Renal cortical epithelial cell (primary cell): Measurements from ENCODE around the gene TMEM38B. TPM values are rescaled to one million over a fixed set of nuclear protein-coding genes. Genes with fewer than 3 reads are reported as not detected.
"Not testable (repeated sequence)": the region's sequence is repeated elsewhere in the genome, so short reads cannot be mapped to it uniquely, and the experiment has no call there.

ENCODE experiments used
- DNase-seq: peaks from one replicate; pipeline ENCODE4 v3.0.0-alpha.2; 2011; ENCODE audit warnings: low read depth
- total RNA-seq: library from RNA; depleted of rRNA; stranded (reverse); fragments of >200 nt; gene quantifications from 2 replicates; pipeline ENCODE4 v1.2.3, GENCODE V29; 2014

The TMEM38B gene
- total RNA-seq, 1 donor from 2014 or later, result 12.6 TPM

DNA sequence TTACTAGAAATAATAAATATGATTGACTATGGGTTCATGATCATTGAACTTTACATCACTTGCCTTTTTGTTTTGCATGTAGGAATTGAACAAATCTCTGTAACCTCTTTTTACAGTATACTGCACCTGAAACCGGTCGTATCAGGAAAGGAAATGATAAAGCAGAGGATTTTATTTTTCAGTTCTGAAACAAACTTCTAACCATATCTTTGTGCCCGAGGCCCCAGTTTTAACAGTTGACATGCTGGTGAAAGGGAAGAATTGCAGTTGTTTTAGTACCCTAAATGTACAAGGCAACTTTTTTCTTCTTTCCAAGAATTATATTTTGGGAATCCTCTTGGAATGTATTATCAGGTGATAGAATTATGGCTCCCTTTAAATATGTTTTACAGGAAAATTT, 27.8 kb downstream of the TMEM38B start:
- DNase-seq, result no peak

DNA sequence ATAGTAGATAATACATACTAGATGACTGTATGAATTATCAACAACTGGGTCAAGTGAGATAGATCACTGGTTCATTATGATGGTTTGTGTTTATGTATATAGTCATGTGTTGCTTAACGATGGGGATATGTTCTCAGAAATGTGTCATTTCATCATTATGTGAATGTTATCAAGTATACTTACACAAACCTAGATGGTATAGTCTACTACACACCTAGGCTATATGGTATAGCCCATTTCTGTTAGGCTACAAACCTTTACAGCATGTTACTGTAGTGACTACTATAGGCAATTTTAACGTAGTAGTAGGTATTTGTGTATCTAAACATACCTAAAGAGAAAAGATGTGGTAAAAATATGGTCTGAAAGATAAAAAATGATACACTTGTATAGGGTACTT, 31.0 kb downstream of the TMEM38B start:
- DNase-seq, result no peak

DNA sequence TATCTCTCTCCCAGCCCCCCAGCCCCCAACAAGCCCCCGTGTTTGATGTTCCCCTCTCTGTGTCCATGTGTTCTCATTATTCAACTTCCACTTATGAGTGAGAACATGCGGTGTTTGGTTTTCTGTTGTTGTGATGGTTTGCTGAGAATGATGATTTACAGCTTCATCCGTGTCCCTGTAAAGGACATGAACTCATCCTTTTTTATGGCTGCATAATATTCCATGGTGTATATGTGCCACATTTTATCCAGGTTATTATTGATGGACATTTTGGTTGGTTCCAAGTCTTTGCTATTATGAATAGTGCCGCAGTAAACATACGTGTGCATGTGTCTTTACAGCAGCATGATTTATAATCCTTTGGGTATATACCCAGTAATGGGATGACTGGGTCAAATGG, 33.9 kb downstream of the TMEM38B start:
- DNase-seq, result not testable (repeated sequence)

DNA sequence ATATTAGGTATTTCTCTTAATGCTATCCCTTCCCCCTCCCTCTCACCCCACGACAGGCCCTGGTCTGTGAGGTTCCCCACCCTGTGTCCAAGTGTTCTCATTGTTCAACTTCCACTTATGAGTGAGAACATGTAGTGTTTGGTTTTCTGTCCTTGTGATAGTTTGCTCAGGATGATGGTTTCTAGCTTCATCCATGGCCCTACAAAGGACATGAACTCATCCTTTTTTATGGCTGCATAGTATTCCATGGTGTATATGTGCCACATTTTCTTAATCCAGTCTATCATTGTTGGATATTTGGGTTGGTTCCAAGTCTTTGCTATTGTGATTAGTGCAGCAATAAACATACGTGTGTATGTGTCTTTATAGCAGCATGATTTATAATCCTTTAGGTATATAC, 37.1 kb downstream of the TMEM38B start:
- not testable (repeated sequence) for DNase-seq

DNA sequence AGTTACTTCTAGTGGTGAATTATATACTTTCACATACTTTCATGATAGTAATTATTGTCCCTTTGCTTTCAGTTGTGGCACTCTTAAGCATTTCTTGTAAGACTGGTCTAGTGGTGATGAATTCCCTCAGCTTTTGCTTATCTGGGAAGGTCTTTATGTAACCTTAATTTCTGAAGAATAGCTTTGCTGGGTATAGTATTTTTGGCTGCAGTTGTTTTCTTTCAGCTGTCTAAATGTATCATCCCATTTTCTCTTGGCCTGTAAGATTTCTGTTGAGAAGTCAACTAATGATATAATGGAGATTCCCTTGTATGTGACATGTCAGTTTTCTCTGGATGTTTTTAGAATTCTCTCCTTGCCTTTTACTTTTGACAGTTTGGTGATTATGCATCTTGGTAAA, 41.0 kb downstream of the TMEM38B start:
- DNase-seq, result no peak

DNA sequence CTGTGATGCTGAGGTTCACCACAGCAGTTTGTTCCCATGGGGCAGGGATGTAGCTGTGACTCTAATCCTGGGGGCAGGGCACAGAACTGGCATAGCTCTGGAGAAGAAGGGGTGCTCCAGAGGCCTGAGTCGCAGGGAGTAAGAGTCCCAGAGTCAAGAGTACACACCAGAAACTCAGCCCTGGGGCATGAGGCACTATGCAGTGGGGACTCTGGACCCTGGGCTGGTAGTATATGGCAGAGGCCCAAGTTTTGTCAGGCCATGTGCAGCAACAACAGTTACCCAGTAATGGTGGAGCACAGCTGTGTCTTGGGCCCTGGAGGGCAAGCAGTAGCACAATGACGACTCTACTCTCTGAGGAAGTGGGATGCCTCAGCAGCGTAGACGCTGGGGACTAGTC, 42.9 kb downstream of the TMEM38B start:
- no peak for DNase-seq

DNA sequence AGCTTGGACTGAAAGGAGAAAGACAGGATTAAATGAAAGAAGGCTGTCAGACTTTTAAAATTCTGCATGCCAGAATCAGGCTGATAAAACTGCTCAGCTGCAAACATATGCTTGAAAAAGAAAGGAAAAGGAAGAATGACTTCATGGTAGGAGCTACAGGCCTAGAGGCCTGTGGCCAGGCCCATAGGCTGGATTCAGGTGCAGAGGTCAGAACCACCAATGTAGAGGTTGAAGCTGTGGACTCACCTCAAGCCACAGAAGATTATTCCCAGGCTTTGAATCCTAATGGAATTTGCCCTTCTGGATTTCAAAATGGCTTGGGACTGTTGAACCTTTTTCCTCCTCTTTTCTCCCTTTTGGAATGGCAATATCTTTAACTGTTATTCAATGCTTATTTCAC, 47.7 kb downstream of the TMEM38B start:
- peak; percentile 4 for DNase-seq

DNA sequence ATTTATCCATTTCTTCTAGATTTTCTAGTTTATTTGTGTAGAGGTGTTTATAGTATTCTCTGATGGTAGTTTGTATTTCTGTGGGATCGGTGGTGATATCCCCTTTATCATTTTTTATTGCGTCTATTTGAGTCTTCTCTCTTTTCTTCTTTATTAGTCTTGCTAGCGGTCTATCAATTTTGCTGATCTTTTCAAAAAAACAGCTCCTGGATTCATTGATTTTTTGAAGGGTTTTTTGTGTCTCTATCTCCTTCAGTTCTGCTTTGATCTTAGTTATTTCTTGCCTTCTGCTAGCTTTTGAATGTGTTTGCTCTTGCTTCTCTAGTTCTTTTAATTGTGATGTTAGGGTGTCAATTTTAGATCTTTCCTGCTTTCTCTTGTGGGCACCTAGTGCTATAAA, 53.0 kb downstream of the TMEM38B start:
- DNase-seq, result not testable (repeated sequence)

DNA sequence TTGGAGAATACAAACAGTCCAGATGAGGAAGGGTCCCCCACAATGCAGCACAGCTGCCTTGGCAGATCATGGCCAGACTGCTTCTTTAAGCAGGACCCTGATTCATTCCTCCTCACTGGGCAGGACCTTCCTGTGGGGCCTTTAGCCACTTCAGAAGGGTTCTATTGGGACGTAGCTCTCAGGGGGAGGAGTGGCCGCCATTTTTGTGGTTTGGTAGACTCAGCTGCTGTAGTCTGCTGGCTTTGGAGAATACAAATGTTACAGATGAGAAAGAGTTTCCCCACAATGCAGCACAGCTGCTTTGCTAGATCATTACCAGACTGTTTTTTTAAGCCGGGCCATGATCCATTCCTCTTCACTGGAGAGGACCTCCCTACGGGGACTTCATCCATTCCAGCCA, 57.4 kb downstream of the TMEM38B start:
- DNase-seq, result no peak

DNA sequence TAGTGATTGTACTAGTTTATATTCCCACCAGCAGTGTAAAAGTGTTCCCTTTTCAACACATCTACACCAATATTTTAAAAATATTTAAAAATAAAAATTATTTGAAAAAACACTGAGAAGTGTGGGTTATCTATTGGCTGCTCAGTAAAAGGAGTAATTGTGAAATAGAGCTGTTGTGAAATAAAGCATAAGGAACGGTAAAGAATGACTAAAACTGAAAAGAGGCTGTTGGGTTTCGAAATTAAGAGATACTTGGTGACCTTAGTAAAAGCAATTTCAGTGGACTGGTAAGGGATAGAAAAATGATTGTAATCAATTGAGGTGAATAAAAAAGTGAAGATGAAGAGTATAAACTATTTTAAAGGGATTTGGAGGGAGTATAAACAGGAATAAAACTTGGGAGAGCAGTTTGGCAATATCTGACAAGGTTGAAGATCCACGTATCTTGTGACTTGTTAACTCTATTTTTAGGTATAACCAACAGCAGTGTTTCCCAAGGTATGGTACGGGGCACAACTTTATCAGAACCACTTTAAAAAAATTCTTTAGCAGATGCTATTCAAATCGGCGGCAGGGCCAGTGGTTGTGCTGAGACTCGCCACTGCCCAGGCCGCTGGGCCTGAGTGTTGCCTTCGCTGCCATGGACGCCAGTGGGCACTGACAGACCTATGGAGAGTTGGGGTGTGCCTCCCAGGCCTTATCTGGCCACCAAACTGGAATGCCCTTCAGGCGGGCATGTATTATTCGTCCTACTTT, 63.3 kb downstream of the TMEM38B start:
- DNase-seq, result peak; percentile 2

DNA sequence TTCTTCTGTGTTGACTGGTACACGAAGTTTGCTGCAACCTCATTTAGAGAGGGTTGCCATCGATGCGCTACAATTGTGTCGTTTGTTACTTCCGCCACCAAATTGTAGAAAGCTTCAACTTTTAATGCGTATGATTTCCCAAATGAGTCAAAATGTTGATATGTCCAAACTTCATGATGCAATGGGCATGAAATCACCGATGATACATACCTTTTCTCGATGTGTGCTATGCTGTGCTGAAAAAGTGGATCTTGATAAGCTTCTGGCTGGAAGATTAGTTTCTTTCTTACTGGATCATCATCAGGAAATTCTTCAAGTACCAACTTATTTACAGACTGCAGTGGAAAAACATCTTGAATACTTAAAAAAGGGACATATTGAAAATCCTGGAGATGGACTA, 65.7 kb downstream of the TMEM38B start:
- no peak for DNase-seq

DNA sequence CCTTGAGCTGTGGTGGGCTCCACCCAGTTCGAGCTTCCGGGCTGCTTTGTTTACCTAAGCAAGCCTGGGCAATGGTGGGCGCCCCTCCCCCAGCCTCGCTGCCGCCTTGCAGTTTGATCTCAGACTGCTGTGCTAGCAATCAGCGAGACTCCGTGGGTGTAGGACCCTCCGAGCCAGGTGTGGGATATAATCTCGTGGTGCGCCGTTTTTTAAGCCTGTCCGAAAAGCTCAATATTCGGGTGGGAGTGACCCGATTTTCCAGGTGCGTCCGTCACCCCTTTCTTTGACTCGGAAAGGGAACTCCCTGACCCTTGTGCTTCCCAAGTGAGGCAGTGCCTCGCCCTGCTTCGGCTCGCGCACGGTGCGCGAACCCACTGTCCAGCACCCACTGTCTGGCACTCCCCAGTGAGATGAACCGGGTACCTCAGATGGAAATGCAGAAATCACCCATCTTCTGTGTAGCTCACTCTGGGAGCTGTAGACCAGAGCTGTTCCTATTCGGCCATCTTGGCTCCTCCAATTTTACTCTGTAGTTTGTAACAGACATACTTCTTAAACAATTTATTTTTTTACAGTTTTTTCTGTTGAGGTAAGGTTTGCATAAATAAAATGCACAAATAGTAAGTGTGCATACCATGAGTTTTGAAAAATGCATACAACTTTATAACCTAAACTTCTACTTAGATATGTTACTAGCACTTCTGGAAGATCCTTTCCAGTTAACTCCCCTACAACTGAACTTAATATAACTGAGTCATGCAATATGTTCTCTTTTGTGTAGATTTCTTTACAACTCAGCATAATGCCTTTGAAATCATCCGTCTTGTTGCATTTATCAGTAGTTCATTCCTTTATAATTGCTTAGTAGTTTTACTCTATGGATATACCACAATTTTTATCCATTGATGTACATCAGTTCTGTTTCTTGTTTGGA, 88.5 kb downstream of the TMEM38B start:
- DNase-seq, result not testable (repeated sequence)

DNA sequence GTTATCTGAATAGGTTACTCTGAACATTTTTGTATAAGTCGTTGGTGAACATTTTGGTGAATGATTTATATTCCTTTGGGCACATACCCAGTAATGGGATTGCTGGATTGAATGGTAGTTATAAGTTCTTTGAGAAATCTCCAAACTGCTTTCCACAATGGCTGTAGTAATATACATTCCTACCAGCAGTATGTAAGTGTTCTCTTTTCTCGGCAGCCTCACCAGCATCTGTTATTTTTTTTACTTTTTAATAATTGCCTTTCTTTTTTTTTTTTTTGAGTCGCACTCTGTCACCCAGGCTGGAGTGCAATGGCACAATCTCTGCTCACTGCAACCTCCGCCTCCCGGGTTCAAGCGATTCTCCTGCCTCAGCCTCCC, 89.1 kb downstream of the TMEM38B start:
- DNase-seq, result not testable (repeated sequence)

DNA sequence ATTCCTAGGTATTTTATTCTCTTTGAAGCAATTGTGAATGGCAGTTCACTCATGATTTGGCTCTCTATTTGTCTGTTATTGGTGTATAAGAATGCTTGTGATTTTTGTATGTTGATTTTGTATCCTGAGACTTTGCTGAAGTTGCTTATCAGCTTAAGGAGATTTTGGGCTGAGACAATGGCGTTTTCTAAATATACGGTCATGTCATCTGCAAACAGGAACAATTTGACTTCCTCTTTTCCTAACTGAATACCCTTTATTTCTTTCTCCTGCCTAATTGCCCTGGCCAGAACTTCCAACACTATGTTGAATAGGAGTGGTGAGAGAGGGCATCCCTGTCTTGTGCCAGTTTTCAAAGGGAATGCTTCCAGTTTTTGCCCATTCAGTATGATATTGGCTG, 92.5 kb downstream of the TMEM38B start:
- not testable (repeated sequence) for DNase-seq

DNA sequence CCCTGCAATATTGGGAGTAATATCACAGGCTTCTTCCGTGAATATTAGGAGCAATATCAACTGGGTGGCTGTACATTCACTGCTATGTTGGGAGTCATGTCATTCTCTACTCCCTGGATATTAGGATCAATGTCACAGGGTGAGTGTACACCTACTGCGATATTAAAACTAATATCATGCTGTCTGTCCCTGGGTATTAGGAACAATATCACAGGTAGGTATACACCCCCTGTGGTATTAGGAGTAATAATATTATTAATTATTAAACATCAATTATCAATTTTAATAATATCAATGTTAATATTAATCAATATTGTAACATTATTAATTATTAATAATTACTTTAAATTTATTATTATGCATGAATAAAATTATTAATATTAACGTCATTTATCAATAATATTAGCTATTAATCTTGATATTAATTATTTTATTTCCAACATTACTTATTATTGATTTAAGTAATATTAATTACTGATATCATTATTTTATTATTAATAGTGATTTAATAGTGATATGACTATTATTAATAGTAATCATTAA, 121.9 kb downstream of the TMEM38B start:
- DNase-seq, result no peak

DNA sequence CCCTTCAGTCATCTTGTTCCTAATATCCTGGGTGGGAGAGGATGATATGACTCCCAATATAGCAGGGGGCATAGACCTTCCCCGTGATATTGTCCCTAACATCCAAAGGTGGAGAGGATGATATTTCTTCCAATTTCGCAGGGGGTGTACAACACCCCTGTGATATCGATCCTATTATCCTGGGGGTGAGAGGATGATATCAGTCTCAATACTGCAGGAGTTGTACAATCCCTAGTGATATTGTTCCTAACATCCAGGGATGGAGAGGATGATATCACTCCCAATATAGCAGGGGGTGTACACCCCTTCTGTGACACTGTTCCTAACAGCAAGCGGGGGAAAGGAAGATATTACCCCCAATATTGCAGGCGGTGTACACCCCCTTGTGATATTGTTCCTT, 122.6 kb downstream of the TMEM38B start:
- DNase-seq, result no peak

DNA sequence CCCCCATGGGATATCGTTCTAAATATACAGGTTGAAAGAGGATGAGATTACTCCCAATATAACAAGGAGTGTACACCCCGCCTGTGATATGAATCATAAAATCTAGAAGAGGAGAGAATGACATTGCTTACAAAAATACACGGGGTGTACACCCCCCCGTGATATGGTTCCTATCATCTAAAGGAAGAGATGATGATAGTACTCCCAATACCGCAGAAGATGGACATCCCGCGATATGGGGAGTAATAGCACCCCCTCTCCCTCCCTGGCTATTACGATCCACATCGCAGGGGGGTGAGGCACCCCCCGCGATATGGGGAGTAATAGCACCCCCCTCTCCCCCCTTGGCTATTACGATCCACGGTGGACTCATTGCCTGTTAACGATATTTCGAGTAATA, 124.6 kb downstream of the TMEM38B start:
- no peak for DNase-seq

DNA sequence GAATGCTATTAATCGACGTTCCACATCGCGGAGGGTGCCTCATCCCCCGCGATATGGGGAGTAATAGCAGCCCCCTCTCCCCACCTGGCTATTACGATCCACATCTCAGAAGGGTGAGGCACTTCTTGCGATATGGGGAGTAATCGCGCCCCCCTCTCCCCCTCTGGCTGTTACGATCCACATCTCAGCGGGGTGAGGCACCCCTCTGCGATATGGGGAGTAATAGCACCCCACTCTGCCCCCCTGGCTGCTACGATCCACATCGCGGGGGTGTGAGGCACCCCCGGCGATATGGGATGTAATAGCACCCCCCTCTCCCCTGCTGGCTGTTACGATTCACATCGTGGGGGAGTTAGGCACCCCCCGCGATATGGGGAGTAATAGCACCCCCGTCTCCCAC, 128.5 kb downstream of the TMEM38B start:
- no peak for DNase-seq
